Tibial artery (tissue), 4 donors: ENCODE data around the gene EPHA8.

Experiments
- DNase-seq, 2 donors: peaks; one replicate each; pipeline ENCODE4 v3.0.0-alpha.2; 2019
- H3K27ac ChIP-seq, 2 donors: fragments of 200-600 bp; sonication (generic) in 1 of 2; 1 replicate in 1 of 2; 2 replicates in 1 of 2; pipeline ENCODE4 v1.5.1; 2018 to 2019; ENCODE audit warnings: mild to moderate bottlenecking in 1 of 2
- H3K27me3 ChIP-seq, 2 donors: fragments of 200-600 bp; sonication (generic) in 1 of 2; one replicate each; pipeline versions ENCODE4 v1.5.1 to v1.6.0; 2016 to 2019
- H3K36me3 ChIP-seq, 3 donors: fragments of 200-600 bp; sonication (generic) in 2 of 3; one replicate each; pipeline ENCODE4 v1.5.1; 2016 to 2019; ENCODE audit warnings: mild to moderate bottlenecking in 2 of 3
- H3K4me1 ChIP-seq, 4 donors: fragments of 200-600 bp; sonication (generic) in 2 of 4; 1 replicate in 3 of 4; 2 replicates in 1 of 4; pipeline ENCODE4 v1.5.1; 2016 to 2019
- H3K4me3 ChIP-seq, 2 donors: fragments of 200-600 bp; sonication (generic) in 1 of 2; 1 replicate in 1 of 2; 2 replicates in 1 of 2; pipeline ENCODE4 v1.5.1; 2018 to 2019; ENCODE audit warnings: mild to moderate bottlenecking in 2 of 2
- H3K9me3 ChIP-seq, 3 donors: fragments of 200-600 bp; sonication (generic) in 1 of 3; one replicate each; pipeline ENCODE4 v1.5.1; 2016 to 2019
- CTCF ChIP-seq, 2 experiments: fragments of 200-600 bp in 1 of 2; fragments of 450-650 bp in 1 of 2; IDR thresholded peaks; one replicate each; pipeline ENCODE4 v1.5.1; 2017 to 2019; ENCODE audit warnings: antibody characterized with exemption in 2 of 2, mild to moderate bottlenecking in 1 of 2, moderate library complexity in 1 of 2
- intact Hi-C: fragments of 100-400 bp; cut with DNase I; formaldehyde crosslinking; loops from one replicate; pipeline ENCODE4 v1.15.0; 2023; ENCODE audit warnings: low total_unique reads

The EPHA8 gene

GRCh38 chr1:22566161-22566560 lies 2.9 kb downstream of the EPHA8 start:
- DNase-seq = no peak
- H3K4me1 ChIP-seq = peaks cover 0 to 11% (median 5%) of the 10 kb centered on the region in 4 donors
- no peaks in the 10 kb centered on the region for H3K9me3 ChIP-seq
- no peaks in the 10 kb centered on the region for H3K36me3 ChIP-seq
- peaks cover 0 to 90% of the 10 kb centered on the region in 2 donors for H3K27me3 ChIP-seq
- H3K4me3 ChIP-seq = no peak overlapping the region
- H3K27ac ChIP-seq = no peak overlapping the region
- no peak for TF ChIP-seq CTCF (IDR thresholded peaks at IDR 0.05)
- intact Hi-C loops = no loop called here

- DNase-seq = no peak
- no peak overlapping the region for H3K4me3 ChIP-seq
- H3K27ac ChIP-seq = no peak overlapping the region
- H3K36me3 ChIP-seq = no peaks in the 10 kb centered on the region
- intact Hi-C loops = no loop called here
- H3K4me1 ChIP-seq = peaks cover 0 to 11% (median 5%) of the 10 kb centered on the region in 4 donors
- no peaks in the 10 kb centered on the region for H3K9me3 ChIP-seq
- peaks cover 0 to 91% of the 10 kb centered on the region in 2 donors for H3K27me3 ChIP-seq
- no peak for TF ChIP-seq CTCF (IDR thresholded peaks at IDR 0.05)
Measured at GRCh38 chr1:22567197-22567596, 3.9 kb downstream of the EPHA8 start.

- no peak for TF ChIP-seq CTCF (IDR thresholded peaks at IDR 0.05)
- Histone ChIP-seq H3K4me3 (no peak overlapping the region), H3K9me3 (no peaks in the 10 kb centered on the region), H3K36me3 (no peaks in the 10 kb centered on the region), H3K4me1 (peaks cover 0 to 8% (median 4%) of the 10 kb centered on the region in 4 donors), H3K27me3 (peaks cover 0 to 91% of the 10 kb centered on the region in 2 donors), H3K27ac (no peak overlapping the region)
- DNase-seq = no peak
- intact Hi-C loops = no loop called here
Measured at GRCh38 chr1:22567994-22568393, 4.7 kb downstream of the EPHA8 start.

GRCh38 chr1:22569269-22569668 lies 6.0 kb downstream of the EPHA8 start:
- H3K27me3 ChIP-seq = peaks cover 0 to 94% of the 10 kb centered on the region in 2 donors
- no peaks in the 10 kb centered on the region for H3K9me3 ChIP-seq
- no peaks in the 10 kb centered on the region for H3K4me1 ChIP-seq
- H3K4me3 ChIP-seq = no peak overlapping the region
- intact Hi-C loops = no loop called here
- no peak overlapping the region for H3K27ac ChIP-seq
- H3K36me3 ChIP-seq = no peaks in the 10 kb centered on the region
- no peak for DNase-seq
- no peak for TF ChIP-seq CTCF (IDR thresholded peaks at IDR 0.05)

GRCh38 chr1:22570140-22570909 lies 7.0 kb downstream of the EPHA8 start:
- intact Hi-C loops = no loop called here
- no peak for DNase-seq
- Histone ChIP-seq H3K27ac (no peak overlapping the region), H3K27me3 (peaks cover 0 to 90% of the 10 kb centered on the region in 2 donors), H3K9me3 (no peaks in the 10 kb centered on the region), H3K36me3 (no peaks in the 10 kb centered on the region), H3K4me1 (no peaks in the 10 kb centered on the region), H3K4me3 (no peak overlapping the region)
- no peak for TF ChIP-seq CTCF (IDR thresholded peaks at IDR 0.05)
